ENCODE results near the gene LYPD6B. TPM values are rescaled to one million over a fixed set of nuclear protein-coding genes. Genes with fewer than 3 reads are reported as not detected.

Gene LYPD6B
- total RNA-seq, 4 donors from 2014 or later = 3.1 to 9.2 (median 7.6) TPM

GRCh38 chr2:149084924-149085795 lies 46.7 kb downstream of the LYPD6B start:
- Histone ChIP-seq H3K9me3 (no peaks in the 10 kb centered on the region), H3K36me3 (no peaks in the 10 kb centered on the region), H3K27me3 (no peaks in the 10 kb centered on the region), H3K4me3 (no peak overlapping the region), H3K27ac (no peak overlapping the region), H3K4me1 (no peaks in the 10 kb centered on the region)
- no peak for TF ChIP-seq POLR2A (IDR thresholded peaks at IDR 0.05)
- TF ChIP-seq, protein P1, sequence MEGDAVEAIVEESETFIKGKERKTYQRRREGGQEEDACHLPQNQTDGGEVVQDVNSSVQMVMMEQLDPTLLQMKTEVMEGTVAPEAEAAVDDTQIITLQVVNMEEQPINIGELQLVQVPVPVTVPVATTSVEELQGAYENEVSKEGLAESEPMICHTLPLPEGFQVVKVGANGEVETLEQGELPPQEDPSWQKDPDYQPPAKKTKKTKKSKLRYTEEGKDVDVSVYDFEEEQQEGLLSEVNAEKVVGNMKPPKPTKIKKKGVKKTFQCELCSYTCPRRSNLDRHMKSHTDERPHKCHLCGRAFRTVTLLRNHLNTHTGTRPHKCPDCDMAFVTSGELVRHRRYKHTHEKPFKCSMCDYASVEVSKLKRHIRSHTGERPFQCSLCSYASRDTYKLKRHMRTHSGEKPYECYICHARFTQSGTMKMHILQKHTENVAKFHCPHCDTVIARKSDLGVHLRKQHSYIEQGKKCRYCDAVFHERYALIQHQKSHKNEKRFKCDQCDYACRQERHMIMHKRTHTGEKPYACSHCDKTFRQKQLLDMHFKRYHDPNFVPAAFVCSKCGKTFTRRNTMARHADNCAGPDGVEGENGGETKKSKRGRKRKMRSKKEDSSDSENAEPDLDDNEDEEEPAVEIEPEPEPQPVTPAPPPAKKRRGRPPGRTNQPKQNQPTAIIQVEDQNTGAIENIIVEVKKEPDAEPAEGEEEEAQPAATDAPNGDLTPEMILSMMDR (IDR thresholded peaks at IDR 0.05) = no peak
- intact Hi-C loops (cut with DNase I) = no loop called here
- DNase-seq = no peak
- WGBS, 2 donors = 75 to 85% methylated on average over 7 of the region's 7 CpGs

DNA sequence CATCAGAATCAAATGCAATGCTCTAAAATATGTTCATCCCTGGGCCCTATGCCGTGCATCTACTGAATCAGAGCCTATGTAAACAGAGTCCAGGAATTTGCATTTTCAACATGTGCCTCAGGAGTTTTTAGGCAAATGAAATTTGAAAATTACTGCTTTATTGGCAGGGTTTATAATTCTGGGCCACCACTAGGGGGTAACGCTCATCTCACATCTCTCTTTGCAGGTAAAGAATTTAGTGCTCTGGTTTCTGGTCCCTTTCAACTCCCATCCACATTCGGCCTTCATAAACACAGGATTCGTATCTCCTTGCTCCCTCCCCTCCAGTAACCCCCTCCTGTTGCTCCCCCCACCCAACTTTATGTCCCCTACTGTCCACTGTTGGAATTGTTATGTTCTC lies 49.3 kb downstream of the LYPD6B start:
- 76 to 84% methylated on average over 4 of the region's 4 CpGs for WGBS, 2 donors
- Histone ChIP-seq H3K36me3 (no peaks in the 10 kb centered on the region), H3K9me3 (no peaks in the 10 kb centered on the region), H3K4me1 (no peaks in the 10 kb centered on the region), H3K27me3 (no peaks in the 10 kb centered on the region), H3K4me3 (no peak overlapping the region), H3K27ac (no peak overlapping the region)
- intact Hi-C loops (cut with DNase I) = no loop called here
- no peak for DNase-seq
- TF ChIP-seq, protein P1 (IDR thresholded peaks at IDR 0.05) = peak in 3 of 6 experiments; percentile 20 to 56 (median 21)
- no peak for TF ChIP-seq POLR2A (IDR thresholded peaks at IDR 0.05)

GRCh38 chr2:149089068-149089467 lies 50.6 kb downstream of the LYPD6B start:
- no peak for TF ChIP-seq POLR2A (IDR thresholded peaks at IDR 0.05)
- TF ChIP-seq, protein P1 (IDR thresholded peaks at IDR 0.05) = no peak
- H3K27me3 ChIP-seq = no peaks in the 10 kb centered on the region
- intact Hi-C loops (cut with DNase I) = no loop called here
- H3K4me1 ChIP-seq = no peaks in the 10 kb centered on the region
- no peaks in the 10 kb centered on the region for H3K9me3 ChIP-seq
- DNase-seq = no peak
- no peak overlapping the region for H3K4me3 ChIP-seq
- H3K36me3 ChIP-seq = no peaks in the 10 kb centered on the region
- no peak overlapping the region for H3K27ac ChIP-seq

DNA sequence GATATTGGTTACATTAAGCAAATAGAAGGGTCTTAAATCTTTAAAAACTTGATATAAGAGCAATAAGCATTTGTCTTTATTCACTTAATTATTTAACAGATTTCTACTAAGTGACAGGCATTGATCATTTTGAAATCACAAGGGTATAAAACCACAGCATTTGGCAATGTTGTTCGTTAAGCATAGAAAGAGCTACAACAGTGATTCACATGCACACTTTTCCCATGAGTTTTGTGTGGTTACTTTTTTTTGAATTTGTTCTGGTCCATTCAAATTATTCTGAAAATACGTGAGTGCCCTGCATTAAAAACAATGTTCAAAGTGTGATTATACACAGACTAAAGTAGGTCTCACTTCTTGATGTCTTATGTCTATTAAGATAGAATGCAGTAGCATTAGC lies 52.2 kb downstream of the LYPD6B start:
- 76 to 80% methylated on average over 2 of the region's 2 CpGs for WGBS, 2 donors
- H3K4me3 ChIP-seq = no peak overlapping the region
- no peaks in the 10 kb centered on the region for H3K36me3 ChIP-seq
- no peaks in the 10 kb centered on the region for H3K4me1 ChIP-seq
- no peaks in the 10 kb centered on the region for H3K27me3 ChIP-seq
- no peak for DNase-seq
- TF ChIP-seq, protein P1 (IDR thresholded peaks at IDR 0.05) = no peak
- no peak for TF ChIP-seq POLR2A (IDR thresholded peaks at IDR 0.05)
- no peaks in the 10 kb centered on the region for H3K9me3 ChIP-seq
- no peak overlapping the region for H3K27ac ChIP-seq
- intact Hi-C loops (cut with DNase I) = no loop called here

DNA sequence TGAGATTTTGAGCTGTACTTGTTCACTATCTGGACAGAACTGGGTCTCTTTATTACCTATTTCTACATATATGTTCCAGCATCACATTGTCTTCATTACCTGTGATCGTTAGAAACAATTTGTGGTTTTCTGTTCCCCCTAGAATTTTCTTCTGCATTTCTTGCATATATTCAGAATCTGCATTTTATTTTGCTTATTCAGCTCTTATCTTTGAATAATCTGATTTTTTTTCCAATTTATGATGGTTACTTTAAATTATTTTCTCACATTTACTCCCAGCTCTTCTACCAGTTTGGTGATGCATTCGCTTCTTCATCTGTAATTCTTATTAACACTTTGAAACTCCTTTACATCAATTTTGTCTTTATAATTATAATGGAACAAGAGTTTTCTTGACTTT lies 55.1 kb downstream of the LYPD6B start:
- no peak for DNase-seq
- Histone ChIP-seq H3K27me3 (no peaks in the 10 kb centered on the region), H3K27ac (no peak overlapping the region), H3K36me3 (no peaks in the 10 kb centered on the region), H3K4me1 (no peaks in the 10 kb centered on the region), H3K9me3 (no peaks in the 10 kb centered on the region), H3K4me3 (no peak overlapping the region)
- 84 to 91% methylated on average over 2 of the region's 2 CpGs for WGBS, 2 donors
- intact Hi-C loops (cut with DNase I) = no loop called here
- no peak for TF ChIP-seq POLR2A (IDR thresholded peaks at IDR 0.05)
- TF ChIP-seq, protein P1 (IDR thresholded peaks at IDR 0.05) = no peak
